ENCODE data around the gene RBM25.

The RBM25 gene

DNA sequence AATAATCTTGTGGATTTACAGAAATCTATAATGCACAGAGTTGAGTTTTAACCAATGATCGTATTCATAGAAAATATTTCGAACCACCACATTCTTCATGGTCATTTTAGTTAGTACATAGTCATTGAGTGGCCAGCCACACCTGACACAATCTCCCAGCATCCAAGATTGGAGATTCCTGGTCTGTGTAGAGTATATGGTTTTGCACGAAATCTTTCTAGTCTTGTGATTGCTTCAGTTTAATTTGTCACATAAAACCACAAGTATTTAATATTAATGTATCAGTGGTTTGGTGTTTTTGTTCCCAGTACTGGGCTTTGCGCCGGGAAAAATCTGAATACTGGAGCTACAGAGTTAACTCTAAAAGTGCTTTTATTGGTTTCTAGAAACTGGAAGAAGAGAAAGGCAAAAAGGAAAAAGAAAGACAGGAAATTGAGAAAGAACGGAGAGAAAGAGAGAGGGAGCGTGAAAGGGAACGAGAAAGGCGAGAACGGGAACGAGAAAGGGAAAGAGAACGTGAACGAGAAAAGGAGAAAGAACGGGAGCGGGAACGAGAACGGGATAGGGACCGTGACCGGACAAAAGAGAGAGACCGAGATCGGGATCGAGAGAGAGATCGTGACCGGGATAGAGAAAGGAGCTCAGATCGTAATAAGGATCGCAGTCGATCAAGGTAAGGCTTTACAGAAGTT, 44.6 kb downstream of the RBM25 start:
- no peak for DNase-seq (ENCODE audit: low read depth in 4 of 4, low spot score in 1 of 4)

DNA sequence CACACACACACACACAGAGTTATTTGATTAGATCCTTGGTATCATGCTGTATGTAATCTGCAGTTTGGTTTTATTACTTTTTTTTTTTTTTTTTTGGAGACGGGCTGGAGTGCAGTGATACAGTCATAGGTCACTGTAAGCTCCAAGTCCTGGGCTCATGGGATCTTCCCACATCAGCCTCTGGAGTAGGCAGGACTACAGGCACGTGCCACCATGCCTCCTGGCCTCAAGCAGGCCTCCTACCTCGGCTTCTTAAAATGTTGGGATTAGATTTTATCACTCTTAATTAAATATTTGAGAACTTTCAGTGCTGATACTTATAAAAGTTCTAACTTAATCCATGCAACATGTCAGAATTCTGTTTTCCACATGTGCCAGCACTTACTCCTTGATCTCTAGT, 46.7 kb downstream of the RBM25 start:
- no peak for DNase-seq (ENCODE audit: low read depth in 4 of 4, low spot score in 1 of 4)

DNA sequence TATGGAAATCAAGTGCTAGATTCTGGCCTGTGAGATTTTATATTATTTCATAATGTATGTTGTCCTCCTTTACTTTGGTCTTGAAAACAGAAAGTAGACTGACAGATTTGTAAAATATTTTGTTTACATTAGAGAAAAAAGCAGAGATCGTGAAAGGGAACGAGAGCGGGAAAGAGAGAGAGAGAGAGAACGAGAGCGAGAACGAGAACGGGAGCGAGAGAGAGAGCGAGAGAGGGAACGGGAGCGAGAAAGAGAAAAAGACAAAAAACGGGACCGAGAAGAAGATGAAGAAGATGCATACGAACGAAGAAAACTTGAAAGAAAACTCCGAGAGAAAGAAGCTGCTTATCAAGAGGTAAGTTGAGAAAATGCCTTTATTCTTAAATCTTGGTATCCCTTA, 47.4 kb downstream of the RBM25 start:
- DNase-seq (ENCODE audit: low read depth in 4 of 4, low spot score in 1 of 4), result no peak

DNA sequence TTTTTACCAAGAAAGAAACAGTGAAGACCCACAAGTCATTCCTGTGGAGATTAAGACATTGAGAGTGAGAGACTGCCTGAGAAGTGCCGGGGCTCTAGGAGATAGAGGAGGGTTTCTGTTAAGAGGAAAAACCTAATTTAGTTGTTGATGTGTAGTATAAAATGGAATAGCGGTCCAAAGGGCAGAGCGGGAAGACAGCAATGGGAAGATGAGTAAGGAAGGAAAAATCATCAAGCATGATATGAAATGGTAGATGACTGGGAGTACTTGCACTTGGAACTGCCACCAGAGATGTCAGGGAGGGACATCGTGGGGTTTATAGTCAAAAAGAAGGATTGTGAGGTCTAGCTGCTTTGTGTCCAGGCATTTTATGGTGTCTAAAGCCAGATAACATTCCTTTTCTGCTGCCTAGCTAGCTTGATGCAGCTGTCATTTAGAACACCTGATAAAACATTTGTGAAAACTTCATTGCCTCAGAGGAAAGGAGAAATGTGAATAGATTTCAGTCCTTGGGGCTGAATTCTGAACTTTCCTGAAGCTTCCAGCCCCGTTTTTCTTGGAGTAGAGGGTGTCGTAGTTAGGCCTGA, 57.8 kb downstream of the RBM25 start:
- DNase-seq (ENCODE audit: low read depth in 4 of 4, low spot score in 1 of 4), result no peak

DNA sequence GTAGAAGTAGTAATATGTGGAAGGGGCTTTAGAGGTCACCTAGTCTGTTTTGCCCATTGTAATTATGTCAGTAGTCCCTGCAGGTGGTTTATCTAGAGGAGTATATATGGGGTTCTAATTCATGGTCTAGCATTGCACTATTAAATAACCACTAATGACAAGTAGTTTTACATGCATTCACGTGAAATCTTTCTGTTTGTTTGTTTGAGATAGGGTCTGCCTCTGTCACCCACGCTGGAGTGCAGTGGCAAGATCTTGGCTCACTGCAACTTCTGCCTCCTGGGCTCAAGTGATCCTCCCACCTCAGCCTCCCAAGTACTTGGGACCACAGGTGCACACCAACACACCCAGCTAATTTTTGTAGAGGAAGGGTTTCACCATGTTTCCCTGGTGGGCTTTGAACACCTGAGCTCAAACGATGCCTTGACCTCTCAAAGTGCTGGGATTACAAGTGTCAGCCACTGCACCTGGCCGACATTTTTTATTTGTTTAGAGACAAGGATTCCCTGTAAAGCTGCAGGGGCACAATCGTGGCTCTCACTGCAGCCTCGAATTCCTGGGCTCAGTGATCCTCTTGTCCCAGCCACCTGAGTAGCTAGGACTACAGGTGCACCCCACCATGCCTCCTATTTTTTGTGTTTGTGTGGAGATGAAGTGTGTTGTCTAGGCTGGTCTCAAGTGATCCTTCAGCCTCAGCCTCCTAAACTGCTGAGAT, 66.0 kb downstream of the RBM25 start:
- no peak for DNase-seq (ENCODE audit: low read depth in 4 of 4, low spot score in 1 of 4)

DNA sequence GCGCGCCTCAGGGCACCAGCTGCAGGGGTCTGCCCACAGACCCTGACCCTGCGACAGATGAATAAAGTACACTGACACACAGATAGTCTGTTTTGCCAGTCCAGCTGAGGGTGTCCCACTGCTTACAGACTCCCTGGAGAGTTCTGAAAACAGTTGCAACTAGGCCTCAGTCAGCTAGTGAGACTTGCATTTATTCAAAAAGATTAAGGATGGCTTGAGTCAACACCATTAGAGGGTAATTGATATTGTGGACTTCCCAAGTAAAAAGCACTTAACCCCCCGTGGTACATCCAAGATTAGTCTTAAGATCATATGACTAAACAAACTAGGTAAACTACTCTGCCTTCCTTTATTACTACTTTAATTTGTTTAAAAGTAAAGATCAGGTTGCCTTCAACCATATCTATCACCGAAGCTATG, 66.8 kb downstream of the RBM25 start:
- no peak for DNase-seq (ENCODE audit: low read depth in 4 of 4, low spot score in 1 of 4)

DNA sequence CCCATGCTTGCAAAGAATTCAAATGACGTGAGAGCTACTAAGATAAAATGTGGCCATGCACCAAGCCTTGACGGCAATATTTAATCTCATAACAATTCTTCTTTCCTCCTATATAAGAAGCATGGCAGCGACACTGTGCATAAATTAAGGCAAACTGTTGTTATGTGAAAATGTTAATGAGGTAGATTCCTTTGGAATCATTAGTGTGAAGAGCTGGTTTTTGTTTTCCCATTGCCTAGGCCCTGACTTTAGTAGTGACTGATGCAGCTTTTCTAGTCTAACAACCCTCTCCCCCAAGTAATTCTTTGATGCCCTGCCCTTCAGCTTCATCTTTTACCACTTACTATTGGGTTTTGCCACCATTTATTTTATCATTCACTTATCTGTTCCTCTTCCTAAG, 67.4 kb downstream of the RBM25 start:
- no peak for DNase-seq (ENCODE audit: low read depth in 4 of 4, low spot score in 1 of 4)

DNA sequence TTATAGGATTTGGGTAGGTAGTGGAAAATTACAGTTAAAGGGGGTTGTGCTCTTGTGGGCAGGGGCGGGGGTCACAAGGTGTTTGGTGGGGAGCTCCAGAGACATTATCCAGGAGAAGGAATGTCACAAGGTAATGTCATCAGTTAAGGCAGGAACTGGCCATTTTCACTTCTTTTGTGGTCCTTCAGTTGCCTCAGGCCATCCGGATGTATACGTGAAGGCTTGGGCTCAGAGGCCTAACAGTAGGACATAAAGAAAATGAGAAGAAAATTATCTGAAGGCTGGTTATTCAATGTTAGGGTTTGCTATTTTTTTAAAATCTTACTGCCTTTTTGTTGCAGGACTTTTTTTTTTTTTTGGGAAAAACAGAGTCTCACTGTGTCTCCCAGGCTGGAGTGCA, 75.5 kb downstream of the RBM25 start:
- no peak for DNase-seq (ENCODE audit: low read depth in 4 of 4, low spot score in 1 of 4)

DNA sequence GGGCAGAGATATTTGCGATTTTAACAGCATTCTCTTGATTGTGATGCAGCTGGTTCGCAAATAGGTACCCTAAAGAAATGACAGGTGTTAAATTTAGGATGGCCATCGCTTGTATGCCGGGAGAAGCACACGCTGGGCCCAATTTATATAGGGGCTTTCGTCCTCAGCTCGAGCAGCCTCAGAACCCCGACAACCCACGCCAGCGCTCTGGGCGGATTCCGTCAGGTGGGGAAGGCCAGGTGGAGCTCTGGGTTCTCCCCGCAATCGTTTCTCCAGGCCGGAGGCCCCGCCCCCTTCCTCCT, 77.7 kb downstream of the RBM25 start:
- DNase-seq (ENCODE audit: low read depth in 4 of 4, low spot score in 1 of 4), result no peak

DNA sequence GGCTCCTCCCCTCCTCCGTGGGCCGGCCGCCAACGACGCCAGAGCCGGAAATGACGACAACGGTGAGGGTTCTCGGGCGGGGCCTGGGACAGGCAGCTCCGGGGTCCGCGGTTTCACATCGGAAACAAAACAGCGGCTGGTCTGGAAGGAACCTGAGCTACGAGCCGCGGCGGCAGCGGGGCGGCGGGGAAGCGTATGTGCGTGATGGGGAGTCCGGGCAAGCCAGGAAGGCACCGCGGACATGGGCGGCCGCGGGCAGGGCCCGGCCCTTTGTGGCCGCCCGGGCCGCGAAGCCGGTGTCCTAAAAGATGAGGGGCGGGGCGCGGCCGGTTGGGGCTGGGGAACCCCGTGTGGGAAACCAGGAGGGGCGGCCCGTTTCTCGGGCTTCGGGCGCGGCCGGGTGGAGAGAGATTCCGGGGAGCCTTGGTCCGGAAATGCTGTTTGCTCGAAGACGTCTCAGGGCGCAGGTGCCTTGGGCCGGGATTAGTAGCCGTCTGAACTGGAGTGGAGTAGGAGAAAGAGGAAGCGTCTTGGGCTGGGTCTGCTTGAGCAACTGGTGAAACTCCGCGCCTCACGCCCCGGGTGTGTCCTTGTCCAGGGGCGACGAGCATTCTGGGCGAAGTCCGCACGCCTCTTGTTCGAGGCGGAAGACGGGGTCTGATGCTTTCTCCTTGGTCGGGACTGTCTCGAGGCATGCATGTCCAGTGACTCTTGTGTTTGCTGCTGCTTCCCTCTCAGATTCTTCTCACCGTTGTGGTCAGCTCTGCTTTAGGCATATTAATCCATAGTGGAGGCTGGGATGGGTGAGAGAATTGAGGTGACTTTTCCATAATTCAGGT, 78.3 kb downstream of the RBM25 start, which contains the start of gene PSEN1:
PSEN1 (plus strand) TSS at position 121 of the 839 bp plus-strand sequence. CDS start 11,513 bp downstream, outside the sequence.
- peak; percentile 97 to 99 (median 98) for DNase-seq (ENCODE audit: low read depth in 4 of 4, low spot score in 1 of 4)

DNA sequence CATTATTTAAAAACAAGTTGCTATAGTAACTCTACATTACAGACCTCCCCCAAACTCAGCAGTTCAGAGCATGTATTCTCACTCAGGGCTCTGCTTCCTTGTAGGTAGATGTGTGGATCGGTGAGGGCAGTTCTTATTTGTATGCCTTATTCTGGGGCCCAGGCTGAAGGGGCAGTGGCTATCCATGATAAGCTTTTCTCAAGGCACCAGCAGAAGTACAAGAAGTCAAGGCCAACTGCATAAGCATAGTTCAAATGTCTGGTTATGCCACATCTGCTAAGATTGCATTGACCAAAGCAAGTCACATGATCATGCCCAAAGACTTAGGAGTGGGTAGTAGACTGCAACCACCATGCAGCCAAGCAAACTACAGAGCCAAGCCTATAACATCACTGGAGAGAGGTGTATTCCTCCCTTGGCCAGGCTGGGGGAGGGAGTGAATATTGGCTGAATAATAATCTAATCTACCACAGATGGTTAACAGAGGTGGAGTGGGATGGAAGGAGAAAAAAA, 82.5 kb downstream of the RBM25 start:
- DNase-seq (ENCODE audit: low read depth in 4 of 4, low spot score in 1 of 4), result no peak

DNA sequence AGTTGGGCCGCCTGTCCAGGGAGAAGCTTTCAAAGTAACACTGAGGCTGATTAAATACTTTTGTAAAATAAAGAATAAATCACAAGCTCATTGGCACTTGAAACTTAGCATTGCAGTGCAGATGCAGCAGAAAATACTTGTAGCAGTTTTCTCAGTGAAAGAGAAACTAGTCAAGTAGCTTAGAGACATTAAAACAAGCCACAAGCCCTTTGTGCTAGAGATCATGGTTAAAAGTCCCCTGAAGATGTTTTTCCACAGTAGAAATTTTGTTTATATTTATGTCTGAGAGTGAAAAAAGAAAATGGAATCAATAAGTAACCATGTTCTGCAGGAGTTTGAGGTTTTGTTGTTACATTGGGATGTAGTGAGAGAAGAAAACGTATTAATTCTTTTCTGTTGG, 83.9 kb downstream of the RBM25 start:
- DNase-seq (ENCODE audit: low read depth in 4 of 4, low spot score in 1 of 4), result no peak

DNA sequence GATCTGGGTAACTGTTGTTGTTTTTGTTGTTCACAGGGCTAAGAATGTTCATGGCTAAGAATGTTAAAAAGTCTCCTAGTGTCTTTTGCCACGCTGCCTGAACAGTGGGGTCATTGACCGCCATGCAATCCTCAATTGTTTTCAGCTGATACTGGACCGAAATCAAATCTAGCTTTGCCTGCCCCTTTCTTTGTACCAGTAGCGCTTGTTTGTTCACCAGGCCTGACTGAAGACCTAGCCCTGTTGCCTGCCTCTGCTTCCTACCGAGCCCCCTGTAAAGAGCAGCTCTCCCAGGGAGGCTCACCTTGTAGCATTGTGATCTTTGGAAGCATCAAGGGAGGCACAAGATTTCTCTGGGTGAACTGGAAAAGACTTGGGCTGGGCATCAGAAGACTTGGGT, 84.7 kb downstream of the RBM25 start:
- DNase-seq (ENCODE audit: low read depth in 4 of 4, low spot score in 1 of 4), result no peak

DNA sequence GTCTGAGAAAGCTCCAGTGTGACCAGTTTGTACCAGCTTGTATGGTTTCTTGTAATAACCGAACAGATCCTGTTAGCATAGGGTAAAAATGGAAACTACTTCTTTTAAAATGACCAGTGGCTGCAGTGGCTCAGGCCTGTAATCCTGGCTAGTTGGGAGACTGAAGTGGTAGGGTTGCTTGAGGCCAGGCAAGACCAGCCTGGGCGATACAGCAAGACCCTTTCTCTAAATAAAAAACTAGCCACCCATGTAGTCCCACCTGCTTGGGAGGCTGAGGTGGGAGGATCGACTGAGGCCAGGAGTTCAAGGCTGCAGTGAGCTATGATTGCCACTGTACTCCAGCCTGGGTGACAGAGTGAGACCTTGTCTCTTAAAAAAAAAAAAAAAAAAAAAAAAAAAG, 85.3 kb downstream of the RBM25 start:
- DNase-seq (ENCODE audit: low read depth in 4 of 4, low spot score in 1 of 4), result no peak

DNA sequence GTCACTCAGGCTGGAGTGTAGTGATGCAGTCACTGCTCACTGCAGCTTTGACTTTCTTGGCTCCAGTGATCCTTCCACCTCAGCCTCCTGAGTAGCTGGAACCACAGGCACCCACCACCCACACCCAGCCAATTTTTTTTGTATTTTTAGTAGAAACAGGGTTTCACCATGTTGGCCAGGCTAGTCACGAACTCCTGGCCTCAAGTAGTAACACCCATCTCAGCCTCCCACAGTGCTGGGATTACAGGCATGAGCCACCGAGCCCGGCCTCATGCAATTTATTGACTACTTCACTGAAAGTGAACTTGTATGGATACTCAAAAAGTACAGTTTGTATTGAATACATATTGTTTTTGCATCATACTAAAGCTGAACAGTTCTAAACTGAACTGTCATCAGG, 87.0 kb downstream of the RBM25 start:
- DNase-seq (ENCODE audit: low read depth in 4 of 4, low spot score in 1 of 4), result no peak

DNA sequence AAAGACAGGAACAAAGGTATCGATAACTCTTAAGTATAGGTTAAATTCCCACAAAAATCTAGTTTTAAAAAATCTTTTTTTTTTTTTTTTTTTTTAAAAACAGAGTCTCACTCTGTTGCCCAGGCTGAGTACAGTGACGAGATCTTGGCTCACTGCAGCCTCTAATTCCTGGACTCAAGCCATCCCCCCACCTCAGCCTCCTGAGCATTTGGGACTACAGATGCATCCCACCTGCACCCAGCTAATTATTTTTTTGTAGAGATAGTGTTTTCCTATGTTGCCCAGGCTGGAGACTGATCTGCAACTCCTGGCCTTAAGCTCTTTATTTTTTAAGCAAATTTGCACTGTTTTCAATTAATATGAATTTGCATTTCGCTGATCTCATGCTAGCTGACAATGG, 87.8 kb downstream of the RBM25 start:
- DNase-seq (ENCODE audit: low read depth in 4 of 4, low spot score in 1 of 4), result no peak

DNA sequence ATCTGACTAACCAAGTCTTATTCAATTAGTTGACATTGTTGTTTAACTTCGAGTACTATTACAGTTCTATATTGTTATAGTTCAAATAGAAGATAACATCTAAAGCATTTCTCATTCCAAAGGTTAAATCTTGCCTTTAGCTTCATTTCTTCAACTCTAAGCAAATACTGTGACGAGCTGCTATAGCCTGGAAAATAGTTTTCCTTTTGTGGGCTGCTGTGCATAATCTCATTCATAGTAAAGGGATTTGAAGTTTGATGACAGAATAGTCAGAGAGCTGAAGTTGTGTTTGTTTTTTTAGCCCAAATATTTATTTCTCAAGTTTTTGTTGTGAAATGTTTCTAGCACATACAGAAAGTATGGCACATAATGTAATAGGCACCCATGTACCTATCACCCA, 91.4 kb downstream of the RBM25 start:
- DNase-seq (ENCODE audit: low read depth in 4 of 4, low spot score in 1 of 4), result no peak

DNA sequence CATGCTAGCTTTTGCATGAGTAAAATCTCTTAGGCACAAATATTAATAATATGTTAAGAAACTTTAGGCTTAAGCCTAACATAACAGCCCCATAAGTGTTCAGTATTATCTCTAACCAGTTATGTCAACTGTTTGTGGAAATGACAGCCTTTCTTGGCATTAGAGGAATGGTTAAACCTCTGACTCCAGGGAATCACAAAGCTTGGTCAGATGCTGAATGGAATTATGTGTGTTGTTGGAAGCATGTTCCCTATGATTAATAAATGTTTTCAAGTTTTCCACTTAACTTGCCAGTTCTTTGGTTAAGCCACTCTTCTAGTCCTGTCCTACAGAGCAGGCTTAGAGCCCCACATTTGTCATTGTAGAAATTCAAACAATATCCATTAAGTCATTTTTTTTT, 94.9 kb downstream of the RBM25 start:
- no peak for DNase-seq (ENCODE audit: low read depth in 4 of 4, low spot score in 1 of 4)

DNA sequence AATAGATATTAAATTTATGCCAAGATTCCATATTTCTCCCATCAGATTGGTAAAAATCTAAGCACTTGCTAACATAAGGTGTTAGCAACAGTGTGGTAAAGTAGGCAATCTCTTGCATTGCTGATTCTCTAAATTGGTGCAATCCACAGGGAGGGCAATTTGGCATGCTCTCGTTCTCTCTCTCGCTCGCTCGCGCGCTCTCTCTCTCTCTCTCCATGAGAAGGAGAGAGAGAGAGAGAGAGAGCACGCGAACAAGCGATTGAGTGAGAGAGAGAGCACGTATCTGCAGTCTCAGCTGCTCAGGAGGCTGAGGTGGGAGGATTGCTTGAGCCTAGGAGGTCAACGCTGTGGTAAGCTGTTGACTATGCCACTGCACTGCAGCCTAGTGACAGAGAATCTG, 103.9 kb downstream of the RBM25 start:
- DNase-seq (ENCODE audit: low read depth in 4 of 4, low spot score in 1 of 4), result no peak

DNA sequence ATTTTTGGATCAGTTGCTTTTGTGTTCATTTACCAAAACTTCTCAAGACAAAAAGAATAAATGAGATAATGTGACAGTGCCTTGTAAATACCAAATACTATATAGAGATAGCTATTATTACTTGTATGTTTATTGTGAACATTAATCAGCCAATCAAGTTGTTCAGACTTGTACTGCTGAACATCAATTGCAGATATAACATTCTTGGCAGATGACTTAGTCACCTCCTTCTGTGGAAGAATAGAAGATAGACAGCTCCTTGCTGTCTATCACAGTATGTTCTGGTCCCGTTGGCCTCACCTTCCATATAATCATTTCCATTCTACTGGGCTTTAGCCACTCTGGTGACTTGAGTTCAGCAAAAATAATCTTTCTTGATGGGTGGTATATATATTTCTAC, 108.1 kb downstream of the RBM25 start:
- no peak for DNase-seq (ENCODE audit: low read depth in 4 of 4, low spot score in 1 of 4)

DNA sequence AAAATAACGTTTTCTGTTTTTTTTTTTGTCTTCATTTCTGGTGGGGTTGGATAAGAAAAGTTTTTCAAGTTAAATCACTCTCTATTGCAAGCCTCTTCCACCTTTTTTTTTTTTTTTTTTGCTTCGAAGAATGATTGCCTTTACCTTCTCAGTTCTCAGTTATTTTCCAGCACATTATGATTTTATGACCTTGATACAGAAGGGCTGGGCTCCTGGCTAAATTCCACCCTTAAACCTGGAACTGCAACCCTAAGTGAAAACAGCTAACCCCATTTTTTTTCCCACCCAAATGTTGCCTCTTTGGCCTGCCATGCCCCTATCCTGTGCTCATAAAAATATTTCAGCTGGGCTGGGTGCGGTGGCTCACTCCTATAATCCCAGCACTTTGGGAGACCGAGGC, 109.4 kb downstream of the RBM25 start:
- DNase-seq (ENCODE audit: low read depth in 4 of 4, low spot score in 1 of 4), result no peak

DNA sequence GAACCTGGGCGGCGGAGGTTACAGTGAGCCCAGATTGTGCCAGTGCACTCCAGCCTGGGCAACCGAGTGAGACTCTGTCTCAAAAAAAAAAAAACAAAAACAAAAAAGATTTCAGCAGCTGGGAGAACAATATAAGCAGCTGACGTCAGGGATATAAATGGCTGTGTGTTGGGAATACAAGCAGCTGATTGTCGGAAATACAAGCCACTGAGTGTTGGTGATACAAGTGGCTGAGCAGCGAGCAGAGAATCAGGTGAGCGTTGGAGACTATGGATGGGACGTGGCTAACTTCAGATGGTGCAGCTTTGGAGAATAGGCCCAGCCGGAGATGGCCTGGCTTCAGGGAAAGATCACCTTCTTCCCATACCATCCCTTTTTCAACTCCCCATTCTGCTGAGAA, 109.9 kb downstream of the RBM25 start:
- DNase-seq (ENCODE audit: low read depth in 4 of 4, low spot score in 1 of 4), result no peak

Measured in stimulated activated CD4-positive, alpha-beta T cell treated with anti-CD3 and anti-CD28 coated beads, Interleukin-1b, Interleukin-23, amount 100 ng/mL, for 24 hours (primary cell).